HG03135 (cell line): ENCODE results near the gene RASSF10.
"Not testable (repeated sequence)": the region's sequence is repeated elsewhere in the genome, so short reads cannot be mapped to it uniquely, and the experiment has no call there.

Experiments used
- ATAC-seq: cut with Tn5 transposase; IDR thresholded peaks from one replicate; pipeline ENCODE4 v1.9.1; 2021; ENCODE audit warnings: mild to moderate bottlenecking, moderate library complexity; ENCODE audit not compliant: unreplicated experiment

Gene RASSF10

GRCh38 chr11:13019313-13019712 is 10.2 kb downstream of the RASSF10 start:
- ATAC-seq = no peak

DNA sequence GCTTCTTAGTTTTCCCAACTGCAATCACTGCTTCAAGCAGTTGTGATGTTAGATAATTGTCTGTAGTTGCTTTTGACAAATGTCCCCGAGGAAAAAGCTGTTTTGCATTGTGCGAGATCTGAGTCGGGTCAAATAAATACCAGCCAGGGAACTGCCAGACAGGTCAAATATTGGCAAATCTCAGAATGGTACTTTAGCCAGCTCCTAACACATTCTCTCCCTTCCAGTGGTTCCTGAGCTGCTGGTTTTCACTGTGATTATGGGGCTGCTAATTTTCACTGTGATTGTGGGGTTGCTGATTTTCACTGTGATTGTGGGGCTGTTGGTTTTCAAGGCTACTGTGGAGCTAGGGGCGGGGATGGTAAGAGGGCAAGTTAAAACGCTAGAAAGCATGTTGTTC is 14.3 kb downstream of the RASSF10 start:
- no peak for ATAC-seq

GRCh38 chr11:13026722-13027121 is 17.6 kb downstream of the RASSF10 start:
- no peak for ATAC-seq

- ATAC-seq = no peak
Observed at GRCh38 chr11:13028322-13028721, 19.2 kb downstream of the RASSF10 start.

DNA sequence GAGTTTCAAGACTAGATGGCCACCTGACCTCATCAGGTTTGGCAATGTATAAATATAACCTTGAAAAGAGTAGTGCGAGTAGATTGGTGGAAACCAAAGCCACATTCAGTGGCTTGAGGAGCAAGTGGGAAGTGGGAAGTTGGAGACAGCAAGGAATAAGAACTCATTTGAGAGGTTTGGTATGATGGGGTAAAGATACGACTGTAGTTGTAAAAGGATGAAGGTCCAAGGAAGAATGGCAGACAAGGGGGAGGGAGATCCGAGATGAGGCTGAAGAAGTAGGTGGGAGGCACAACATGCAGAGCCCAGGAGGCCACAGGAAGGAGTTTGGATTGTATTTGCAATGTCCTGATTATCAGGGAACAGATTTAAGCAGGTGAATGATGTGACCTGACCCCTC is 20.8 kb downstream of the RASSF10 start:
- no peak for ATAC-seq

DNA sequence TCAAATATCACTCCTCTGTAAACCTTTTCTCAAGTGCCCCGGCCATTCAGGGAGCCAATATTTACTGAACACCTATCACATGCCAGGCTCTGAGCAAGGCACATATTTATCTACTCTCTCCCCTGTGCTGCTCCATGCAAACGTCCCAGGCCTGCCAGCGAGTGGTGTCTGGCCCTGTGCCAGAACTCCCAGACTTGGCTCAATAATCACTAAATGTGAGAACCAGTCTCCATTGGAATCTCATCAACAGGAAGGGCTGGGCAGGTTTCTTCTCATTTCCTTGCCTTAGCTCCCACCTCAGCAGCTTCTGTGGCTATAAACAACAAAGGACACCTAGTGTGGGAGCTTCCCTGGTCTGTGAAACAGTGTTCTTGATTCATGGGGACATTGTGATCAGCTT is 21.7 kb downstream of the RASSF10 start:
- no peak for ATAC-seq

GRCh38 chr11:13031349-13031748 is 22.2 kb downstream of the RASSF10 start:
- no peak for ATAC-seq

GRCh38 chr11:13033760-13034533 is 24.8 kb downstream of the RASSF10 start:
- ATAC-seq = no peak

- no peak for ATAC-seq
Observed at GRCh38 chr11:13035711-13036110, 26.6 kb downstream of the RASSF10 start.

DNA sequence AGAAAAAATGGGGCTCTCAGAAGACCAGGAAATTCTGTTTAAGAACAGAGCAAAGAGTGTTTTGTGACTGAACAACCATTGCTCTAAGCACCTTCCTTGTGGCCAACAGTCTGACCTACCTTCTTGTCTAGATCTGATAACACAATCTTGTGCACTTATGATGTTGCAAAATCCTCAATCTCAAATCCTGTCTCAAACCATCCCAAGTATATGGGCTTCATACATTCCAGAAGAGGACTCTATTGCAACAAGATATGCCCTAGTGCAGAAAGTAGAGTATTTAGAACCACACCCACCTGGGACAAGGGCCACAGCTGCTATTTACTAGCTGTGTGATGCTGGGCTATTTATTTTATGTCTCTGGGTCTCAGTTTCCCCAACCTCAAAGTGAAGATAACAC is 27.1 kb downstream of the RASSF10 start:
- no peak for ATAC-seq

- ATAC-seq = no peak
Observed at GRCh38 chr11:13038366-13038765, 29.2 kb downstream of the RASSF10 start.

GRCh38 chr11:13039126-13039525 is 30.0 kb downstream of the RASSF10 start:
- no peak for ATAC-seq

DNA sequence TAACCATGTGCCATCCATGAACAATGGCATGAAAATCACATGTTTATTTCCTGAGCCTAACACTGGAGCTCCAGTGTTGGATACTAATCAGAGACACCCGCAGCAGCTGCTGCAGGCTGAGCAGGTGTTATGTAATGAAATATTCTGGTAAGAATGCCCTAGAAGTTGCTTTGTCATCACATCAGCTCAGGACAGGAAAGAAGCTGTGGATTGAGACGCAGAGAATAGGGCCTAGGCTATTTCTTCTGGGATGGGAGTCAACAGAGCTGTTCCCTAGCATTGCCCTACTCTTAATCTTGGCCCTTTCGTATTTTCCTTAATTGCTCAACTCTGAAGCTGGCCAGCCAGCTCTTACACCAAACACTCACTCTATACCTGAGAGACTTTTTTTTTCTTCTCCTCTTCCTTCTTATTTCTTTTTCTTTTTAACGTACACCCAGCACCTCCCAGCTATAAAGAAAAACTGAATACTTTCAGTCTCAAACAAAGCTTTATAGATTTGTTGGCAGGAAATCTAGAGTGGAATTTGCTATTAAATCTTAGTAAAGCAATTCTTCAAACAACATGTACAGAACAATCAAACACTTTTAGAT is 31.9 kb downstream of the RASSF10 start:
- ATAC-seq = no peak

DNA sequence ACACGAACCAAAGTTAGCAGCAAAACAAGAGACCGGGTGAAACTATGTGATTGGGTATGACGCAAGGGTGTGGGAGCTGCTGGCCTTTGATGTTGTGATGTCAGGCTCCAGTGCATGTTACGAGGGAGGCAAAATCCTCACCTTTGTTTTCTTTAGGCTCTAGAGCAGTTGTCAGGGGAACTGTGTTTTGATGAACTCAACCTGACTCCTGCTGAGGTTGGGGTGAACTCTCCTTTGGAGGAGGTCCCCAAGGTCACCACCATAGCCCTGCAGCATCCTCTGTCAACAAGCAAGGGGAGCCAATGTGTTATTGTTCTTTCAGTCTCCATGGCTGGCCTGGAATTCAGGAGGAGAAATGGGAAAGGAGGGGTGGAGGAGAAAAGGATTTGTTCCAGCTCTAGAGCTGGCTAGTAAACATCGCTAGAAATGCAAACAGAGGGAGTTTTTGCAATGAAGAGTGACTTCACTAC is 33.8 kb downstream of the RASSF10 start:
- no peak for ATAC-seq

GRCh38 chr11:13043912-13044628 is 35.0 kb downstream of the RASSF10 start:
- ATAC-seq = no peak

GRCh38 chr11:13045089-13045488 is 36.0 kb downstream of the RASSF10 start:
- not testable (repeated sequence) for ATAC-seq

DNA sequence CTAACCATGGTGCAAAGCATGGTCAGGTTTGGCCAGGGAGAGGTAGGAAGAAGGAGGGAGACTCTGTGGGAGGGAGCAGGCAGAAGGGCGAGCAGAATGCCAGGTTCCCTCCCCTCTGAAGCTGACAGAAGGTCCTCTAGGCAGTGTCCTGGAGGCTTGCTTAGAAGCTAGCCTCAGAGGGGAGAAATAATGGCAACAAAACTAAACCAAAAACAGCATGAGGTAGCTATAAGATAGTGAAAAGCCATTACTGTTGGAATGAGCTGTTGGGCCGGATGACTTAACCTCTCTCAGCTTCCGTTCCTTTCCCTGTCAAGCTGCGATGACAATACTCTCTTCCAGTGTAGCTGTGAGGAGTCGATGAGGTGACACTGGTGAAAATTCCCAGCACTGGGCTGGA is 36.6 kb downstream of the RASSF10 start:
- no peak for ATAC-seq

- ATAC-seq = no peak
Observed at GRCh38 chr11:13046637-13047570, 37.8 kb downstream of the RASSF10 start.

GRCh38 chr11:13047884-13048283 is 38.8 kb downstream of the RASSF10 start:
- no peak for ATAC-seq

DNA sequence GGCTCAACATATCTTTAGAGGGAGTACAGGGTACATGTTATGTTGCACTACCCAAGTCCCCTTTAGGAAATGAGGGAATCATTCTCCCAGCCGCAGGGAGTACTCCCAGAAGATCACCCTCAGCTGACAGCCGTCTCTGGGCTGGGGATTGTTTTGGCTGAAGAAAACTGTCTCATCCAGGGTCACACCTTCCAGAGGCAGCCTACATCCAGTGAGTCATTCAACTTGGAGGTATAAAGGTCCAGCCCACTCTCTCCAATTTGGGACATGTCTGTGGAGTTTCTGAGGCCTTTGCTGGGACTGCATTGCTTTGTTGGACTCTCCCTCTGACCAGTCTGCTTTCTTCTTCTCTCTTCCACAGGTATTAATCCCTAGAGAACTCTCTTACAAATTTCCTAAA is 42.1 kb downstream of the RASSF10 start:
- ATAC-seq = no peak

DNA sequence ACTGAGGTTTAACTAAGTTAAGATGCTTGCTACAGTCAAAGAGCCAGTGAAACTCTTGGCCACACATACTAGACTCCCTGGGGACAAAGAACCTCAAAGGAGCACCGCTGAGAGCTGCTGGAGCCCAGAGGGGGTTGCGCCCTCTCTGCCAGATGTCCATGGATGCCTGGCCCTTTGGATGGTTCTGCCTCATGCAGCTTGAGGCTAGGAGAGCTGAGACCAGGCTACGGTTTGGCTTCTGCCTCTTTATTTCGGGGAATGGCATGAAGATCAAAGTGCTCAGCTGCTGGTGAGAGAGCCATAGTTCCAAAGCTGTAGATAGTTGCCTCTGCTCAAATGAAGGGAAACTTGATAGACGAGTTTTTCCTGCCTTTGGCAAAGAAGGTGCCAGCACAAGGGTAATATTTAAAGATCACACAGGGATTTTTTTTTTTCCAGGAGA is 43.0 kb downstream of the RASSF10 start:
- ATAC-seq = no peak
